A549 (cell line): Measurements from ENCODE around the gene ELP5. TPM values are rescaled to one million over a fixed set of nuclear protein-coding genes. Genes with fewer than 3 reads are reported as not detected.

Source experiments
- ATAC-seq, 2 experiments: fragments of 200-7000 bp in 1 of 2; fragments of >200 bp in 1 of 2; cut with Nextera tagmentation in 1 of 2; cut with Tn5 transposase in 1 of 2; 3 replicates each; pipeline versions ENCODE4 v1.8.0 to v1.9.1; 2018 to 2020; ENCODE audit warnings: mild to moderate bottlenecking in 1 of 2, moderate library complexity in 1 of 2
- CTCF ChIA-PET: fragments of 300-600 bp; sonication (Branson Sonifier 250); formaldehyde crosslinking; extraction: SDS; loops from one replicate; lab custom pipeline; 2021; ENCODE audit warnings: antibody characterized with exemption, inconsistent platforms; lab: Yijun Ruan, JAX
- POLR2A ChIA-PET: fragments of 350-600 bp; formaldehyde crosslinking; extraction: SDS; loops from one replicate; lab custom pipeline; 2021; ENCODE audit warnings: antibody characterized with exemption, inconsistent platforms; lab: Yijun Ruan, JAX
- DNase-seq, 2 experiments: peaks; one replicate each; pipeline versions ENCODE4 v3.0.0 to v3.0.0-alpha.2; 2011 to 2016; ENCODE audit warnings: low read depth in 1 of 2, low spot score in 1 of 2
- FAIRE-seq: peaks from 2 replicates; lab custom pipeline; 2011; peaks lifted over from hg19 to GRCh38; lab: Jason Lieb, UNC
- H3K27ac ChIP-seq, 2 experiments: fragments of >200 bp; sonication (Bioruptor Twin); formaldehyde crosslinking; 3 replicates each; pipeline ENCODE4 v1.5.1; 2016 to 2017
- H3K4me1 ChIP-seq: fragments of >200 bp; sonication (Bioruptor Twin); formaldehyde crosslinking; 3 replicates; pipeline ENCODE4 v1.6.1; 2016
- H3K4me2 ChIP-seq: fragments of >200 bp; sonication (Bioruptor Twin); formaldehyde crosslinking; 3 replicates; pipeline ENCODE4 v1.6.1; 2016
- H3K4me3 ChIP-seq: fragments of >200 bp; sonication (Bioruptor Twin); formaldehyde crosslinking; 3 replicates; pipeline ENCODE4 v1.5.1; 2016
- H3K9me3 ChIP-seq: fragments of >200 bp; sonication (Bioruptor Twin); formaldehyde crosslinking; 3 replicates; pipeline ENCODE4 v1.6.1; 2016
- CBX8 ChIP-seq: fragments of 200-600 bp; sonication (generic); IDR thresholded peaks from 2 replicates; pipeline ENCODE4 v1.6.1; 2016
- CHD2 ChIP-seq: fragments of 150-350 bp; IDR thresholded peaks from 2 replicates; pipeline ENCODE4 v1.6.1; 2014; ENCODE audit warnings: low read length; ENCODE audit not compliant: partially characterized antibody
- HOXA7 ChIP-seq: fragments of 250-450 bp; sonication (Bioruptor Pico); IDR thresholded peaks from 2 replicates; pipeline ENCODE4 v1.5.0; 2020; ENCODE audit warnings: mild to moderate bottlenecking, moderate library complexity
- JUN ChIP-seq, 2 experiments: fragments of >200 bp; sonication (Bioruptor Twin); formaldehyde crosslinking; IDR thresholded peaks; 2 replicates in 1 of 2; 3 replicates in 1 of 2; pipeline ENCODE4 v1.6.1; 2016 to 2017
- KDM5A ChIP-seq: fragments of 200-600 bp; sonication (generic); IDR thresholded peaks from 2 replicates; pipeline ENCODE4 v1.6.1; 2016; ENCODE audit warnings: antibody characterized with exemption, mild to moderate bottlenecking
- MAFK ChIP-seq: fragments of 450-650 bp; IDR thresholded peaks from 2 replicates; pipeline ENCODE4 v1.6.1; 2014; ENCODE audit not compliant: partially characterized antibody
- MAZ ChIP-seq: fragments of 150-350 bp; IDR thresholded peaks from 2 replicates; pipeline ENCODE4 v1.6.1; 2014; ENCODE audit warnings: antibody characterized with exemption, low read depth, low read length, borderline replicate concordance
- NPAS2 ChIP-seq: fragments of 250-450 bp; sonication (Bioruptor Pico); IDR thresholded peaks from 2 replicates; pipeline ENCODE4 v1.8.0; 2022; ENCODE audit warnings: mild to moderate bottlenecking, moderate library complexity, borderline replicate concordance
- NR3C1 ChIP-seq: fragments of >200 bp; sonication (Bioruptor Twin); formaldehyde crosslinking; IDR thresholded peaks from 3 replicates; pipeline ENCODE4 v1.6.1; 2017
- PHF8 ChIP-seq: fragments of 200-600 bp; sonication (generic); IDR thresholded peaks from 2 replicates; pipeline ENCODE4 v1.6.1; 2016; ENCODE audit warnings: low read depth, mild to moderate bottlenecking, antibody characterized with exemption, moderate library complexity, borderline replicate concordance
- POLR2A ChIP-seq: IDR thresholded peaks from 2 replicates; pipeline ENCODE4 v1.6.1; 2012; ENCODE audit warnings: mild to moderate bottlenecking, low read length
- POLR2AphosphoS2 ChIP-seq: conservative IDR thresholded peaks from 2 replicates; pipeline ENCODE4 v1.6.1; 2012; ENCODE audit warnings: low read length, improper control_type of control experiment, inconsistent platforms
- RFX5 ChIP-seq: fragments of 450-650 bp; IDR thresholded peaks from 2 replicates; pipeline ENCODE4 v1.7.1; 2014; ENCODE audit warnings: antibody characterized with exemption, mild to moderate bottlenecking, moderate library complexity
- RNF2 ChIP-seq: fragments of 200-600 bp; sonication (generic); IDR thresholded peaks from 2 replicates; pipeline ENCODE4 v1.6.1; 2016; ENCODE audit warnings: low read depth, mild to moderate bottlenecking, antibody characterized with exemption, moderate library complexity, borderline replicate concordance
- USF2 ChIP-seq: fragments of 450-650 bp; IDR thresholded peaks from 2 replicates; pipeline ENCODE4 v1.6.1; 2014; ENCODE audit warnings: antibody characterized with exemption
- WGBS: methylation state at CpG from one replicate; pipeline ENCODE4 v1.1.6; 2017; ENCODE audit errors: missing lambda C conversion rate; 5-methylcytosine and 5-hydroxymethylcytosine counted together
- polyA plus RNA-seq, 4 experiments: library from polyadenylated mRNA; depleted of rRNA in 3 of 4; stranded (reverse); fragments of >200 nt; fragmentation: RNase III in 1 of 4; extraction: RNeasy Plus Mini Kit Qiagen cat#74134 plus additional on column Dnase treatment in 1 of 4; gene quantifications; 2 replicates in 3 of 4; 3 replicates in 1 of 4; pipeline ENCODE4 v1.2.3, GENCODE V29; 2011 to 2017
- TF ChIP-seq, protein P1 (sequence below): IDR thresholded peaks from 2 replicates; pipeline ENCODE4 v1.6.1; 2012
- TF ChIP-seq, protein P2 (sequence below): IDR thresholded peaks from 2 replicates; pipeline ENCODE4 v1.6.1; 2012
- TF ChIP-seq, protein P3 (sequence below): fragments of 200-600 bp; sonication (generic); IDR thresholded peaks from 2 replicates; pipeline ENCODE4 v1.6.1; 2016; ENCODE audit warnings: antibody characterized with exemption, mild to moderate bottlenecking, moderate library complexity

Gene ELP5
- polyA plus RNA-seq, 2 of the 4 experiments (the other 2 are of a cell fraction) = 92.1 to 133 TPM

GRCh38 chr17:7204828-7205461 is 47.1 kb upstream of the ELP5 start:
- Histone ChIP-seq H3K4me3 (peak overlapping the region; percentile 52), H3K4me1 (peaks cover 12% of the 10 kb centered on the region), H3K4me2 (peak overlapping the region; percentile 84), H3K9me3 (no peaks in the 10 kb centered on the region), H3K27ac (peak overlapping the region; percentile 82 to 85)
- FAIRE-seq (no peak), DNase-seq (peak; percentile 94 to 98), ATAC-seq (peak; percentile 87 to 91)
- POLR2A ChIA-PET = no interaction called here
- CTCF ChIA-PET = interaction anchor here (2.0 to 2.8 kb wide), 2 partner anchors 9 to 160 kb away, joined by 9 to 10 read pairs; no protein-coding TSS in a partner anchor
- WGBS = 1% methylated on average over 34 of the region's 34 CpGs
- TF ChIP-seq PHF8 (0 out of 2 replicates have a peak, but pooled peaks have one; percentile 19), RFX5 (peak; percentile 56; the same call in 1 of the 2 replicates), MAZ (peak; percentile 52; the same call in 1 of the 2 replicates), CHD2 (peak; percentile 57), POLR2A (peak; percentile 59), CBX8 (no peak), JUN (IDR thresholded peaks at IDR 0.05) (peak in 1 of 2 experiments; percentile 35; a peak in 2 of 5 replicates)
- TF ChIP-seq, protein P1, sequence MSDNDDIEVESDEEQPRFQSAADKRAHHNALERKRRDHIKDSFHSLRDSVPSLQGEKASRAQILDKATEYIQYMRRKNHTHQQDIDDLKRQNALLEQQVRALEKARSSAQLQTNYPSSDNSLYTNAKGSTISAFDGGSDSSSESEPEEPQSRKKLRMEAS = peak; percentile 48; the same call in 1 of the 2 replicates
- TF ChIP-seq, protein P2, sequence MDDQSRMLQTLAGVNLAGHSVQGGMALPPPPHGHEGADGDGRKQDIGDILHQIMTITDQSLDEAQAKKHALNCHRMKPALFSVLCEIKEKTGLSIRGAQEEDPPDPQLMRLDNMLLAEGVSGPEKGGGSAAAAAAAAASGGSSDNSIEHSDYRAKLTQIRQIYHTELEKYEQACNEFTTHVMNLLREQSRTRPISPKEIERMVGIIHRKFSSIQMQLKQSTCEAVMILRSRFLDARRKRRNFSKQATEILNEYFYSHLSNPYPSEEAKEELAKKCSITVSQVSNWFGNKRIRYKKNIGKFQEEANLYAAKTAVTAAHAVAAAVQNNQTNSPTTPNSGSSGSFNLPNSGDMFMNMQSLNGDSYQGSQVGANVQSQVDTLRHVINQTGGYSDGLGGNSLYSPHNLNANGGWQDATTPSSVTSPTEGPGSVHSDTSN = no peak

- H3K9me3 ChIP-seq = no peaks in the 10 kb centered on the region
- ChIA-PET POLR2A (no interaction called here), CTCF (interaction anchor here (0.8 to 5.3 kb wide), 5 partner anchors 9 to 159 kb away, joined by 3 to 20 read pairs (median 5); partner anchors contain the start of gene ASGR1)
- 78% methylated on average over 7 of the region's 15 CpGs for WGBS
- no peak for DNase-seq
- ATAC-seq = no peak
- peak overlapping the region; percentile 82 to 85 for H3K27ac ChIP-seq
- no peak for FAIRE-seq
- TF ChIP-seq POLR2A (no peak), USF2 (no peak), RNF2 (no peak), POLR2AphosphoS2 (no peak), HOXA7 (CRISPR knock-in tag) (no peak), KDM5A (no peak), NR3C1 (no peak), MAFK (no peak), NPAS2 (no peak)
- TF ChIP-seq, protein P2 = no peak
- TF ChIP-seq, protein P1 = no peak
- TF ChIP-seq, protein P3, sequence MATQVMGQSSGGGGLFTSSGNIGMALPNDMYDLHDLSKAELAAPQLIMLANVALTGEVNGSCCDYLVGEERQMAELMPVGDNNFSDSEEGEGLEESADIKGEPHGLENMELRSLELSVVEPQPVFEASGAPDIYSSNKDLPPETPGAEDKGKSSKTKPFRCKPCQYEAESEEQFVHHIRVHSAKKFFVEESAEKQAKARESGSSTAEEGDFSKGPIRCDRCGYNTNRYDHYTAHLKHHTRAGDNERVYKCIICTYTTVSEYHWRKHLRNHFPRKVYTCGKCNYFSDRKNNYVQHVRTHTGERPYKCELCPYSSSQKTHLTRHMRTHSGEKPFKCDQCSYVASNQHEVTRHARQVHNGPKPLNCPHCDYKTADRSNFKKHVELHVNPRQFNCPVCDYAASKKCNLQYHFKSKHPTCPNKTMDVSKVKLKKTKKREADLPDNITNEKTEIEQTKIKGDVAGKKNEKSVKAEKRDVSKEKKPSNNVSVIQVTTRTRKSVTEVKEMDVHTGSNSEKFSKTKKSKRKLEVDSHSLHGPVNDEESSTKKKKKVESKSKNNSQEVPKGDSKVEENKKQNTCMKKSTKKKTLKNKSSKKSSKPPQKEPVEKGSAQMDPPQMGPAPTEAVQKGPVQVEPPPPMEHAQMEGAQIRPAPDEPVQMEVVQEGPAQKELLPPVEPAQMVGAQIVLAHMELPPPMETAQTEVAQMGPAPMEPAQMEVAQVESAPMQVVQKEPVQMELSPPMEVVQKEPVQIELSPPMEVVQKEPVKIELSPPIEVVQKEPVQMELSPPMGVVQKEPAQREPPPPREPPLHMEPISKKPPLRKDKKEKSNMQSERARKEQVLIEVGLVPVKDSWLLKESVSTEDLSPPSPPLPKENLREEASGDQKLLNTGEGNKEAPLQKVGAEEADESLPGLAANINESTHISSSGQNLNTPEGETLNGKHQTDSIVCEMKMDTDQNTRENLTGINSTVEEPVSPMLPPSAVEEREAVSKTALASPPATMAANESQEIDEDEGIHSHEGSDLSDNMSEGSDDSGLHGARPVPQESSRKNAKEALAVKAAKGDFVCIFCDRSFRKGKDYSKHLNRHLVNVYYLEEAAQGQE = no peak
- H3K4me2 ChIP-seq = peak overlapping the region; percentile 84
- peak overlapping the region; percentile 52 for H3K4me3 ChIP-seq
- peaks cover 12% of the 10 kb centered on the region for H3K4me1 ChIP-seq
Measured at GRCh38 chr17:7205561-7205960, 46.5 kb upstream of the ELP5 start.
